HG03342 (cell line): Measurements from ENCODE around the gene SCYGR4.
"Not testable (repeated sequence)": the region's sequence is repeated elsewhere in the genome, so short reads cannot be mapped to it uniquely, and the experiment has no call there.

Source experiments
- ATAC-seq: cut with Tn5 transposase; IDR thresholded peaks from one replicate; pipeline ENCODE4 v1.9.1; 2021; ENCODE audit warnings: mild to moderate bottlenecking, moderate library complexity; ENCODE audit not compliant: unreplicated experiment

The SCYGR4 gene

GRCh38 chr2:227665189-227665940, 48.1 kb downstream of the SCYGR4 start:
- no peak for ATAC-seq

GRCh38 chr2:227666631-227667170, 49.4 kb downstream of the SCYGR4 start, which contains the start of gene SCYGR5:
TSS of gene SCYGR5 (plus strand) at chr2:227666804. CDS start at chr2:227666804, 0 bp downstream.
- not testable (repeated sequence) for ATAC-seq
